Skin epidermis (tissue), 12 donors: ENCODE data around the gene SUGCT.
A peak's percentile ranks its signal among the peaks of the same experiment; 100 is the strongest.
"Not testable (repeated sequence)": the region's sequence is repeated elsewhere in the genome, so short reads cannot be mapped to it uniquely, and the experiment has no call there.

Experiments used
- H3K27ac ChIP-seq, 21 experiments: fragments of 200-600 bp; sonication (generic) in 11 of 21; one replicate each; pipeline ENCODE4 v1.5.0; 2020; ENCODE audit warnings: mild to moderate bottlenecking in 3 of 21, inconsistent platforms in 2 of 21, moderate library complexity in 2 of 21
- H3K4me3 ChIP-seq, 7 experiments: fragments of 200-600 bp; sonication (generic) in 2 of 7; one replicate each; pipeline ENCODE4 v1.5.0; 2020; ENCODE audit warnings: inconsistent platforms in 2 of 7, mild to moderate bottlenecking in 2 of 7, moderate library complexity in 1 of 7

Gene SUGCT

GRCh38 chr7:40194745-40195144 lies 59.9 kb downstream of the SUGCT start:
- Histone ChIP-seq H3K27ac (peak overlapping the region in 5 of 21 experiments; percentile 1 to 58 (median 41)), H3K4me3 (no peak overlapping the region)

- no peak overlapping the region for H3K4me3 ChIP-seq
- no peak overlapping the region for H3K27ac ChIP-seq
Observed at GRCh38 chr7:40197527-40197926, 62.7 kb downstream of the SUGCT start.

- peak overlapping the region in 3 of 21 experiments; percentile 73 to 75 (median 74) for H3K27ac ChIP-seq
- H3K4me3 ChIP-seq: no peak overlapping the region
Observed at GRCh38 chr7:40199076-40199802, 64.4 kb downstream of the SUGCT start.

- Histone ChIP-seq H3K27ac (peak overlapping the region in 5 of 21 experiments; percentile 2 to 75 (median 73)), H3K4me3 (no peak overlapping the region)
Observed at GRCh38 chr7:40200791-40201190, 66.0 kb downstream of the SUGCT start.

GRCh38 chr7:40202851-40203250 lies 68.0 kb downstream of the SUGCT start:
- H3K27ac ChIP-seq: no peak overlapping the region

GRCh38 chr7:40204581-40204980 lies 69.8 kb downstream of the SUGCT start:
- no peak overlapping the region for H3K4me3 ChIP-seq

More at GRCh38 chr7:40202851-40203250, 68.0 kb downstream of the SUGCT start:
- H3K4me3 ChIP-seq: no peak overlapping the region

GRCh38 chr7:40205992-40206391 lies 71.2 kb downstream of the SUGCT start:
- Histone ChIP-seq H3K4me3 (no peak overlapping the region), H3K27ac (no peak overlapping the region)

More at GRCh38 chr7:40204581-40204980, 69.8 kb downstream of the SUGCT start:
- H3K27ac ChIP-seq: no peak overlapping the region

- H3K4me3 ChIP-seq: no peak overlapping the region
- H3K27ac ChIP-seq: no peak overlapping the region
Observed at GRCh38 chr7:40211276-40212003, 76.6 kb downstream of the SUGCT start.

- Histone ChIP-seq H3K27ac (no peak overlapping the region), H3K4me3 (no peak overlapping the region)
Observed at GRCh38 chr7:40213291-40213690, 78.5 kb downstream of the SUGCT start.

GRCh38 chr7:40213856-40214255 lies 79.1 kb downstream of the SUGCT start:
- no peak overlapping the region for H3K27ac ChIP-seq

GRCh38 chr7:40218612-40219011 lies 83.8 kb downstream of the SUGCT start:
- H3K4me3 ChIP-seq: not testable (repeated sequence)
- H3K27ac ChIP-seq: peak overlapping the region in 1 of 21 experiments; percentile 20

More at GRCh38 chr7:40213856-40214255, 79.1 kb downstream of the SUGCT start:
- no peak overlapping the region for H3K4me3 ChIP-seq

GRCh38 chr7:40219917-40220316 lies 85.1 kb downstream of the SUGCT start:
- H3K4me3 ChIP-seq: no peak overlapping the region

GRCh38 chr7:40220421-40220911 lies 85.7 kb downstream of the SUGCT start:
- no peak overlapping the region for H3K4me3 ChIP-seq
- peak overlapping the region in 4 of 21 experiments; percentile 66 to 86 (median 78) for H3K27ac ChIP-seq

More at GRCh38 chr7:40219917-40220316, 85.1 kb downstream of the SUGCT start:
- peak overlapping the region in 5 of 21 experiments; percentile 30 to 86 (median 71) for H3K27ac ChIP-seq

GRCh38 chr7:40221836-40222235 lies 87.0 kb downstream of the SUGCT start:
- H3K4me3 ChIP-seq: no peak overlapping the region
- H3K27ac ChIP-seq: peak overlapping the region in 8 of 21 experiments; percentile 28 to 86 (median 65)

GRCh38 chr7:40223451-40224127 lies 88.8 kb downstream of the SUGCT start:
- Histone ChIP-seq H3K27ac (peak overlapping the region in 4 of 21 experiments; percentile 18 to 86 (median 82)), H3K4me3 (no peak overlapping the region)

- H3K4me3 ChIP-seq: no peak overlapping the region
- H3K27ac ChIP-seq: no peak overlapping the region
Observed at GRCh38 chr7:40230101-40230500, 95.3 kb downstream of the SUGCT start.

- no peak overlapping the region for H3K27ac ChIP-seq
- no peak overlapping the region for H3K4me3 ChIP-seq
Observed at GRCh38 chr7:40231796-40232195, 97.0 kb downstream of the SUGCT start.

GRCh38 chr7:40232242-40232893 lies 97.6 kb downstream of the SUGCT start:
- no peak overlapping the region for H3K27ac ChIP-seq
- no peak overlapping the region for H3K4me3 ChIP-seq

- Histone ChIP-seq H3K4me3 (no peak overlapping the region), H3K27ac (no peak overlapping the region)
Observed at GRCh38 chr7:40234046-40234445, 99.2 kb downstream of the SUGCT start.

GRCh38 chr7:40234666-40235065 lies 99.9 kb downstream of the SUGCT start:
- no peak overlapping the region for H3K4me3 ChIP-seq
- H3K27ac ChIP-seq: no peak overlapping the region
